ENCODE data around the gene SPANXN5.
"Not testable (repeated sequence)": the region's sequence is repeated elsewhere in the genome, so short reads cannot be mapped to it uniquely, and the experiment has no call there.

Gene SPANXN5

GRCh38 chrX:52797327-52797726 lies at the start of gene SPANXN5:
Gene SPANXN5 (minus strand): TSS chrX:52797427. CDS start chrX:52797348, 79 bp downstream.
- DNase-seq (ENCODE audit: low read depth in 2 of 2), result not testable (repeated sequence)

GRCh38 chrX:52843619-52844018 lies 46.4 kb upstream of the SPANXN5 start:
- not testable (repeated sequence) for DNase-seq (ENCODE audit: low read depth in 2 of 2)

- no peak for DNase-seq (ENCODE audit: low read depth in 2 of 2)
Measured at GRCh38 chrX:52839137-52839536, 41.9 kb upstream of the SPANXN5 start.

GRCh38 chrX:52830551-52830950 lies 33.3 kb upstream of the SPANXN5 start:
- no peak for DNase-seq (ENCODE audit: low read depth in 2 of 2)

GRCh38 chrX:52824608-52825007 lies 27.4 kb upstream of the SPANXN5 start:
- no peak for DNase-seq (ENCODE audit: low read depth in 2 of 2)

GRCh38 chrX:52821079-52821760 lies 24.0 kb upstream of the SPANXN5 start:
- no peak for DNase-seq (ENCODE audit: low read depth in 2 of 2)

GRCh38 chrX:52819788-52820187 lies 22.6 kb upstream of the SPANXN5 start:
- DNase-seq (ENCODE audit: low read depth in 2 of 2), result no peak

- no peak for DNase-seq (ENCODE audit: low read depth in 2 of 2)
Measured at GRCh38 chrX:52811065-52811625, 13.9 kb upstream of the SPANXN5 start, which contains the start of gene XAGE5. Gene XAGE5 (plus strand): TSS chrX:52811287. CDS start chrX:52812567, 1,280 bp downstream.

- DNase-seq (ENCODE audit: low read depth in 2 of 2), result not testable (repeated sequence)
Measured at GRCh38 chrX:52804876-52805275, 7.6 kb upstream of the SPANXN5 start.

- DNase-seq (ENCODE audit: low read depth in 2 of 2), result not testable (repeated sequence)
Measured at GRCh38 chrX:52773504-52773903, 23.7 kb downstream of the SPANXN5 start.

- not testable (repeated sequence) for DNase-seq (ENCODE audit: low read depth in 2 of 2)
Measured at GRCh38 chrX:52765983-52766382, 31.2 kb downstream of the SPANXN5 start.

GRCh38 chrX:52750952-52751351 lies 46.3 kb downstream of the SPANXN5 start, which contains the start of gene SSX2B:
Gene SSX2B (plus strand): TSS chrX:52751252. CDS start chrX:52752681, 1,429 bp downstream.
- not testable (repeated sequence) for DNase-seq (ENCODE audit: low read depth in 2 of 2)

Measured in stimulated activated CD4-positive, alpha-beta T cell treated with anti-CD3 and anti-CD28 coated beads, Interleukin-15, amount 100 ng/mL, for 48 hours (primary cell).